Activated CD8-positive, alpha-beta memory T cell treated with anti-CD3 and anti-CD28 coated beads for 48 hours (primary cell): ENCODE data around the gene ATAD1.
"Not testable (repeated sequence)": the region's sequence is repeated elsewhere in the genome, so short reads cannot be mapped to it uniquely, and the experiment has no call there.

ENCODE experiments used
- DNase-seq, 3 experiments: peaks; one replicate each; pipeline ENCODE4 v3.0.0-alpha.2; 2020; ENCODE audit warnings: low read depth in 2 of 3, low spot score in 2 of 3

The ATAD1 gene

GRCh38 chr10:87817609-87818504, at the start of gene ATAD1:
Gene ATAD1, minus strand, starts transcription at chr10:87818226. Its CDS starts 3,627 bp downstream, at chr10:87814599.
- peak; percentile 64 to 87 (median 73) for DNase-seq

GRCh38 chr10:87867453-87867852, 49.4 kb upstream of the ATAD1 start:
- no peak for DNase-seq

- no peak for DNase-seq
These were observed 48.5 kb upstream of the ATAD1 start for GRCh38 chr10:87866412-87866974.

- no peak for DNase-seq
These were observed 47.3 kb upstream of the ATAD1 start for GRCh38 chr10:87865241-87865881.

GRCh38 chr10:87864496-87865059, 46.6 kb upstream of the ATAD1 start:
- no peak for DNase-seq

GRCh38 chr10:87863951-87864495, 46.0 kb upstream of the ATAD1 start:
- peak in 2 of 3 experiments; percentile 12 to 23 for DNase-seq

GRCh38 chr10:87863053-87863943, 45.3 kb upstream of the ATAD1 start, which contains the start of the genes KLLN and PTEN:
Gene KLLN, minus strand, starts transcription at chr10:87863533. Its CDS starts 1,046 bp downstream, at chr10:87862487.
Gene PTEN, plus strand, starts transcription at chr10:87863625. Its CDS starts 845 bp downstream, at chr10:87864470.
- DNase-seq = peak; percentile 48 to 70 (median 64)

- peak in 1 of 3 experiments; percentile 12 for DNase-seq
These were observed 44.6 kb upstream of the ATAD1 start for GRCh38 chr10:87862679-87863052.

- peak; percentile 80 to 89 (median 81) for DNase-seq
These were observed 44.1 kb upstream of the ATAD1 start for GRCh38 chr10:87861953-87862678.

- DNase-seq = no peak
These were observed 43.5 kb upstream of the ATAD1 start for GRCh38 chr10:87861566-87861952.

GRCh38 chr10:87860816-87861403, 42.9 kb upstream of the ATAD1 start:
- no peak for DNase-seq

GRCh38 chr10:87860156-87860795, 42.2 kb upstream of the ATAD1 start:
- DNase-seq = no peak

- not testable (repeated sequence) for DNase-seq
These were observed 37.6 kb upstream of the ATAD1 start for GRCh38 chr10:87855665-87856064.

- not testable (repeated sequence) for DNase-seq
These were observed 37.2 kb upstream of the ATAD1 start for GRCh38 chr10:87855247-87855646.

GRCh38 chr10:87852089-87852488, 34.1 kb upstream of the ATAD1 start:
- no peak for DNase-seq

- DNase-seq = no peak
These were observed 32.7 kb upstream of the ATAD1 start for GRCh38 chr10:87850742-87851205.

- DNase-seq = no peak
These were observed 31.0 kb upstream of the ATAD1 start for GRCh38 chr10:87849001-87849400.

GRCh38 chr10:87847550-87847949, 29.5 kb upstream of the ATAD1 start:
- no peak for DNase-seq
